Ishikawa (cell line): Measurements from ENCODE around the gene MYO5B.

Experiments used
- CEBPB ChIP-seq: IDR thresholded peaks from 2 replicates; pipeline ENCODE4 v1.6.1; 2012
- CREB1 ChIP-seq: IDR thresholded peaks from 2 replicates; pipeline ENCODE4 v1.6.1; 2012; ENCODE audit warnings: low read depth
- RAD21 ChIP-seq: IDR thresholded peaks from 2 replicates; pipeline ENCODE4 v1.6.1; 2012; ENCODE audit warnings: low read depth
- TAF1 ChIP-seq: IDR thresholded peaks from 2 replicates; pipeline ENCODE4 v1.6.1; 2012; ENCODE audit warnings: low read depth, mild to moderate bottlenecking
- TEAD4 ChIP-seq: IDR thresholded peaks from 2 replicates; pipeline ENCODE4 v1.6.1; 2012
- YY1 ChIP-seq: IDR thresholded peaks from 2 replicates; pipeline ENCODE4 v1.6.1; 2012; ENCODE audit warnings: low read depth
- TF ChIP-seq, protein P1 (sequence below): IDR thresholded peaks from 2 replicates; pipeline ENCODE4 v1.6.1; 2012
- TF ChIP-seq, protein P2 (sequence below): IDR thresholded peaks from 2 replicates; pipeline ENCODE4 v1.6.1; 2012; ENCODE audit warnings: low read depth, mild to moderate bottlenecking

DNA sequence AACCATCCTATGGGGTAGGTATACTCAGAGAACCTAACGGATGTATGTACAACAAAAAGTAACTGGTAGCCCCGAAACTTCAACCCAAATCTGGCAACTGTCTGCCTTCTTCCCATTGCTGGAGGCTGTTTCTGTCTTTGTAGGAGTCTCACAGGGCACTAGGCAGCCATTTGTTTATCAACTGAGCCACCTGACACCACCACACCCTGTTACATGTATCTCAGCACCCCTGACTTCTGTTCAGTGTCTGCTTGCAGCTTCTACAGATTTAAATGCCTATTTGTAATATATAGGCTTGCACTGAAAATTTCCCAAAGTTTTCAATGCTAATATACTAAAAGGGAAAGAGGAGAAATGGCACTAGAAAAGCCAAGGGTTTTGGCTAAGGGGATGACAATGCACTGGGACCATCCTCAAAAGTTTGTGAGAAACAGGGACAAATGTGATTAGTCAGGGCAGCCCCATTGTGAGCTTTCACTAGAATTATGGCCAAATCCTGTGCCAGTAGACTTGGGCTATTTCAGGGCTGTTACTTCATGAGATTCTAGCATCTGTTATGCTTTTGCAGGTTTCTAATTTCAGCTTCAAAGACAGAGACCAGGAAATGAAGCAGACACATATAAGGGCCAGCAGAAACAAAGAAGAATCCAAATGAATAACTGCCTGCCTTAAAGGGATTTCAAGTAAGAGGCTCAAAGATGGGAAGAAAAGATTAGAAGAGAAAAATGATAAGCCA lies 103.3 kb downstream of the MYO5B start:
- TF ChIP-seq TAF1: no peak
- no peak for TF ChIP-seq CREB1
- TF ChIP-seq, protein P1, sequence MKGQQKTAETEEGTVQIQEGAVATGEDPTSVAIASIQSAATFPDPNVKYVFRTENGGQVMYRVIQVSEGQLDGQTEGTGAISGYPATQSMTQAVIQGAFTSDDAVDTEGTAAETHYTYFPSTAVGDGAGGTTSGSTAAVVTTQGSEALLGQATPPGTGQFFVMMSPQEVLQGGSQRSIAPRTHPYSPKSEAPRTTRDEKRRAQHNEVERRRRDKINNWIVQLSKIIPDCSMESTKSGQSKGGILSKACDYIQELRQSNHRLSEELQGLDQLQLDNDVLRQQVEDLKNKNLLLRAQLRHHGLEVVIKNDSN: no peak
- TF ChIP-seq YY1: no peak
- TF ChIP-seq RAD21: no peak
- TF ChIP-seq, protein P2, sequence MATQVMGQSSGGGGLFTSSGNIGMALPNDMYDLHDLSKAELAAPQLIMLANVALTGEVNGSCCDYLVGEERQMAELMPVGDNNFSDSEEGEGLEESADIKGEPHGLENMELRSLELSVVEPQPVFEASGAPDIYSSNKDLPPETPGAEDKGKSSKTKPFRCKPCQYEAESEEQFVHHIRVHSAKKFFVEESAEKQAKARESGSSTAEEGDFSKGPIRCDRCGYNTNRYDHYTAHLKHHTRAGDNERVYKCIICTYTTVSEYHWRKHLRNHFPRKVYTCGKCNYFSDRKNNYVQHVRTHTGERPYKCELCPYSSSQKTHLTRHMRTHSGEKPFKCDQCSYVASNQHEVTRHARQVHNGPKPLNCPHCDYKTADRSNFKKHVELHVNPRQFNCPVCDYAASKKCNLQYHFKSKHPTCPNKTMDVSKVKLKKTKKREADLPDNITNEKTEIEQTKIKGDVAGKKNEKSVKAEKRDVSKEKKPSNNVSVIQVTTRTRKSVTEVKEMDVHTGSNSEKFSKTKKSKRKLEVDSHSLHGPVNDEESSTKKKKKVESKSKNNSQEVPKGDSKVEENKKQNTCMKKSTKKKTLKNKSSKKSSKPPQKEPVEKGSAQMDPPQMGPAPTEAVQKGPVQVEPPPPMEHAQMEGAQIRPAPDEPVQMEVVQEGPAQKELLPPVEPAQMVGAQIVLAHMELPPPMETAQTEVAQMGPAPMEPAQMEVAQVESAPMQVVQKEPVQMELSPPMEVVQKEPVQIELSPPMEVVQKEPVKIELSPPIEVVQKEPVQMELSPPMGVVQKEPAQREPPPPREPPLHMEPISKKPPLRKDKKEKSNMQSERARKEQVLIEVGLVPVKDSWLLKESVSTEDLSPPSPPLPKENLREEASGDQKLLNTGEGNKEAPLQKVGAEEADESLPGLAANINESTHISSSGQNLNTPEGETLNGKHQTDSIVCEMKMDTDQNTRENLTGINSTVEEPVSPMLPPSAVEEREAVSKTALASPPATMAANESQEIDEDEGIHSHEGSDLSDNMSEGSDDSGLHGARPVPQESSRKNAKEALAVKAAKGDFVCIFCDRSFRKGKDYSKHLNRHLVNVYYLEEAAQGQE: no peak
- TF ChIP-seq CEBPB: no peak
- TF ChIP-seq TEAD4: no peak
